HuH-7.5 (cell line): Measurements from ENCODE around the gene CRB1.

ENCODE experiments used
- DNase-seq: peaks from one replicate; pipeline ENCODE4 v3.0.0; 2011; ENCODE audit warnings: low spot score

CRB1 gene

DNA sequence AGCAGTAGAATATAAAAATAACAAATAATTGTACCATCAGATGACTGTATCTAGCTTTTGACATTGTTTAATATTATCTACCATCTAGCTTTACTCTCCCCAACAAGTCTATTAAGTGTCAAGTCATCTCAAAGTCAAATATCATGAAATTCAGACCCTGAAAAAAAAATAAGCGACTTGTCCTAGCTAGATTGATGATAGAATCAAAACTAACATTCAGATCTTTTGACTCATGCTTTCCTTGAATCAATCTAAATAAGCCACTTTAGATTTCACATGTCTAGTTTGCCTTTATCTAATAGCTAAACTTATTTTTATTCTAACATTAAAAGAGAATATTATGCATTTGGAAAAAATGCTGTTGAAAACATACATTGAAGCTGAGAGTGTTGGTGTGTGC is 35.4 kb downstream of the CRB1 start:
- no peak for DNase-seq

- DNase-seq: no peak
Observed at GRCh38 chr1:197304638-197305200, 36.7 kb downstream of the CRB1 start.

- no peak for DNase-seq
Observed at GRCh38 chr1:197305925-197306324, 37.9 kb downstream of the CRB1 start.

- DNase-seq: no peak
Observed at GRCh38 chr1:197306381-197307062, 38.5 kb downstream of the CRB1 start.

DNA sequence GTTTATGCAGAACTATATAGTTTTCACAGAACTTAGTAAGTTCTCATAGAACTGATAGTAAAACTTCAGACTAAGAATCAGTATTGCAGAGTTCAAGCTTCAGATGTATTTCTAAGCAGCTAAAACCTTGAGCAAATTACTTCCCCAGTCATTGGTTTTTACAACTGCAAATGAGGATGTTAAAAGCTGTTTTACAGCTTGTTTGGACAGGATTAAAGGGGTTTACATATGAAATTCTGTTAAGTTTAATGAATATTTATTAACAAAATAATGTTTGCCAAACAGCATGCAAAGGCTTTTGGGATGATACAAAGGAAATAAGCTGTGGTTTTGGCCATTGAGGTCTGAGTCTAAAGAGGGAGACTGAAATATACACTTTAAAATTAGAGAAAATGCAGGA is 39.1 kb downstream of the CRB1 start:
- DNase-seq: no peak

DNA sequence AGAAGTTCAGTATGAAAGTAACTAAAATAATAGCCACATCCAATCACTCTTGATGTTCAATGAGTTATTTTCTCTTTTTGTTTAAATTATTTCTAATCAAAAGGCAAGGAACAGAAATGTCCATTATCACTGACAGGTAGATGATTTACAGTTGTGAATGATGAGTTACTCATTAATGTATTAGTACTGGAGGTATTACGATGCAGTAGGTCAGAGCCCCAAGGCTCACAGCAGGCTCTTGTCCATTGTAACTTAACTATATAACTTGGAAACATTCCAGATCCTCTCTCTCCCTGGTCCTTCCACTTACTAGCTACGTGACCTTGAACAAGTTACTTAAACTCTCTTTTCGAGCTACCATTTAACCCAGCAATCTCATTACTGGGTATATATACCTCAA is 39.5 kb downstream of the CRB1 start:
- DNase-seq: no peak

DNA sequence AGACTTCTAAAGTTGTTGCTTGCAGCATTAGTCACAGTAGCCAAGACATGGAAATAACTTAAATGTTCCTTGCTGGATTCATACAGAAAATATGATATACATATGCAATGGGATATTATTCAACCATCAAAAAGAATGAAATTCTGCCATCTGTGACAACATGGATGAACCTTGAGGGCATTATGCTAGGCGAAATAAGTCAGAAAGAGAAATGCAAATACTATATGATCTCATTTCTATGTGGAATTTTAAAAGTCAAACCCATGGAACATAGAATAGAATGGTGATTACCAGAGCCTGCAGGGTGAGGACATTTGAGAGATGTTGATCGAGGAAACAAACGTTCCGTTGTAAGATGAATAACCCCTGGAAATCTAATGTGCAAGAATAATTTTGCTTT is 43.0 kb downstream of the CRB1 start:
- DNase-seq: no peak

- no peak for DNase-seq
Observed at GRCh38 chr1:197312163-197312562, 44.1 kb downstream of the CRB1 start.

DNA sequence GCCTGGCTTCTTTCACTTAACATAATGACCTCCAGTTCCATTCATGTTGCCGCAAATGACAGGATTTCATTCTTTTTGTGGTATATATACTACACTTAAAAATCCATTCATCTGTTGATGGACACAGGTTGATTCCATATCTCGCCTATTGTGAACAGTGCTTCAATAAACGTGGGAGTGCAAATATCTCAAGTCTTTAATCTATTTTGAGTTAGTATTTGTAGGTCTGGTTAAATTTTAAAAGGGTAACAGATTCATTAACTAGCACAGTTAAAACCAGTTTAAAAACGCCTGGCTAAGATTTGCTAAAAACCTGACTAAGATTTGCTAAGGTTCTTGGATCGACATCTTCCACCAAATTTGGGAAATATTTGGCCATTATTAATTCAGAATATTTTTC is 45.7 kb downstream of the CRB1 start:
- no peak for DNase-seq

GRCh38 chr1:197314682-197315081 is 46.6 kb downstream of the CRB1 start:
- no peak for DNase-seq

DNA sequence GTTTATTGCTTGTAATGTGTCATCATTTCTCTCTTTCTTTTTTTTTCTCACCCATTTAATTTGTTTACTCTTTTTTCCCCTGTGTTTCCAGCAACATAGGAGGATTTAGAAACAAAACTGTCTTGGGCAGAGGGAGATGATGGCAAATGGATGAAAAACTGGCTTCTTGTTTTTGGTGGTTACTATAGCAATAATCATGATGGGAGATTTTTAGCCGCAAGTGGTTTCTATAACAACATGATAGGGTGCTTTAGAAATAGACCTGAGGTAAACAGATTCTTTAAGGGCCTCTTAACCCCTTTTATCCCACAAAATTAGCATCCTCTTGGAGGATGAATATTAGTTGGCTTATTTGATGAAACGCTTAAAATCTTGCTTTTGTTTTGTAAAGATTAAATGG is 51.6 kb downstream of the CRB1 start:
- no peak for DNase-seq

- no peak for DNase-seq
Observed at GRCh38 chr1:197320991-197321531, 53.0 kb downstream of the CRB1 start.

- DNase-seq: no peak
Observed at GRCh38 chr1:197321811-197322210, 53.8 kb downstream of the CRB1 start.

DNA sequence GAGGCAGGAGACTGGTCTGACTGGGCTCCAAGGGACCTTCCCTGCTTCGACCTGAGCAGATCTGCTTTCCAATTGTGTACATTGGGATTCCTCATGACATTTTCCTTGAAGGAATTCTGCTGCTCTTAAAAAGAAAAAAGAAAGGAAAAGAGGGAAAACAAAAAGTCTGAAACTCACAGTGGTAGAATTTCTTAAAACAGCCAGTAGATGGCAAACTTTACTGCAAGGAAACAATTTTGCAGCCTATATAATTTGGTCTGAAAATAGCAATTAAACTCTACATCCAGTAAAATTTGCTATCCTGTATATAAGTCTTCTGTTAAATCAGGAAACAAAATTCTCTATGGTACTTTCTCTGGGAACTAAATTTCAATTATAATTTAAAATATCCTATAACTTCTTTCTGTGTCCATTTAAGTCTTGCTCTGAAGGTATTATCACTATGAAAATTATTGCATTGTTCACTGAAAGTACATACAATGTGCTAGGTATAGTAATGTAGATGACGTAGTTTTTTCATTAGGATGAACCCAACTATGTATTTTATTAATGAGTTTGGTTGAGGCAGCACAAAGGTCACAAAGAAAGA is 59.8 kb downstream of the CRB1 start:
- no peak for DNase-seq

DNA sequence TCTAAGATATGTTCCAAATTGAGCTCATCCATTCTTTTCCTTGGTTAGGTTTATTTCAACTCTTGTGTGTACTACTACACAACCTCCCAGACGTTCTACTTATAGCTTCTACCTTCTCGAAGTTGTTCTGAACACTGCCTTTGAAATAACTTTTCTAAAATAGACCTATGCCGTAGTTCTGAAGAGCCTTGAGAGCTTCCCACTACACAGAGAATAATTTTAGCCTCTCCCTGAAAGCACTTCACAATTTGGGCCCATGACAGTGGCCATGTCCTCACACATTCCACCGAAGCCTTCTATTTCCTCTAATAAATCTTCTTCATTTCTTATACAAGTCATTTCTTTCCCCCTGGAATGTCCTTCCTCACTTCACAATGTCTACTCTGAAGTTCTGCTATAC is 62.2 kb downstream of the CRB1 start:
- DNase-seq: no peak

- DNase-seq: no peak
Observed at GRCh38 chr1:197331565-197331964, 63.5 kb downstream of the CRB1 start.

- DNase-seq: no peak
Observed at GRCh38 chr1:197333041-197333440, 65.0 kb downstream of the CRB1 start.

- no peak for DNase-seq
Observed at GRCh38 chr1:197336571-197336970, 68.5 kb downstream of the CRB1 start.

DNA sequence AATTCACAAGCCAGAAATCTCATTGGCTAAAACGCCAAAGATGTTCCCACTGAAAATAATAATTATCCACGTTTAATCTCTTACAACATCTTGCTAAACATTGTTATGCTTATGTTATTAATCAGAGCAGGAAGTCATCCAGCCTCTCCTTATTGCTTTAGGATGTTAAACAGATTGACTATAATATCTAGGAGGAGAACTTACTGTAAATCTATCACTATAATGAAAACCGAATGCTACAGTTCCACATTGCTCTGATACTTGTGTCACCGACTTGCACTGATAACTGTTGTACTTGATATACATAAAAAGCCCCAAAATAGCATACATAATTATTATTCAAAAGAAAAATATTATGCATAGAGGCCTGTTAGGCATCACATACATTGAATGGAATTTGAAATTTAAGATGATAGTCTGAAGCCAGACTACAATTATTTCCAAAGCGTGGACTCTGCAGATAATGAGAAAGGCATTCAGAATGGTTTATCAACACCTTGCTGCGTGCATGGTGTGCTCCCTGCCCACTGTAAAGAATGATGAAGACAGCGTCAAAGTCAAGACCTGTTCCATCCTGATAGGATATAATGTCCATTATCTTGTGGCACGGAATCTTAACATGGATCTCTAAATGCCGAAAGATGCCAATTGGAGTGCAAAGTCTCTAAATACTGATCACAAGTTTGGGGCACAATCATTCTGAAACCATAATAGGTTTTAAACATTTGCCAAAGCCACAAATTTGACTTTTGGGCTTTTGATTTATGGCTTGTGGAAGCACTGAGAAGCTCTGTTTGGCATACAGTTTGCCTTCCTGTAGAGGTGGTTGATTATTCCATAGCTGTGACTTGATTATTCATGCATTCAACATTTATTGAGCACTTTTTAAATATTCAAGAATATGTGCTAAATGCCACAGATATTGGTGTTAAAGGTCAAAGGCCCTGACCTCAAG is 71.3 kb downstream of the CRB1 start:
- no peak for DNase-seq

DNA sequence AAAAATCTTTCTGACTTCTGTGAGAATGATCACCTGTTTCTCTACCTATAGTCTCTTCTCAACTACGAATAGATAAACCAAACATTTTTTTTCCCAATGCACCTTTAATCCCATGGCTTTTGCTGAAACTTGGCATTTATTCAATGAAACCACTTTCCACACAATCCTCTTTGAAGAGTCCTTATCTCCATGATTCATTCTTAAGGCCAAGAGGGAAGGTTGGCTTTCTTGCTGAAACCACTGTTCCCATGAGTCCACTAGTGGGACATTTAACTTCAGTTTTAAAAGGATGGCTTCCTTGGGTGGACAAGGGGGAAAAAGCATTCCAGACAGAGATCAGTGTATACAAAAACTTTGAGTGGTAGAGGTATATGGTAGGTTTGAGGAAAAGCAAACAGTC is 73.6 kb downstream of the CRB1 start:
- no peak for DNase-seq

- no peak for DNase-seq
Observed at GRCh38 chr1:197342044-197342565, 74.1 kb downstream of the CRB1 start.

GRCh38 chr1:197342669-197343068 is 74.6 kb downstream of the CRB1 start:
- no peak for DNase-seq
